ENCODE data around the gene STXBP3. TPM values are rescaled to one million over a fixed set of nuclear protein-coding genes. Genes with fewer than 3 reads are reported as not detected.

The STXBP3 gene
- total and polyA plus RNA-seq, 5 donors = 25.5 to 32.4 (median 28.8) TPM

- no peak for ATAC-seq
- Histone ChIP-seq H3K27ac (ENCODE audit: low read length) (no peak overlapping the region), H3K4me1 (ENCODE audit: control insufficient read depth, insufficient read depth, low read length) (peaks cover 11% of the 10 kb centered on the region), H3K4me3 (ENCODE audit: low read length) (no peak overlapping the region), H3K27me3 (ENCODE audit: control insufficient read depth, insufficient read depth) (no peaks in the 10 kb centered on the region), H3K9me3 (ENCODE audit: control insufficient read depth, low read length) (no peaks in the 10 kb centered on the region)
- no peak for DNase-seq
- intact Hi-C loops (cut with DNase I) = loop anchor here (2.0 to 5.0 kb wide), 3 partner anchors 56 to 73 kb away; no protein-coding TSS in a partner anchor
- WGBS = 83% methylated on average over 3 of the region's 3 CpGs
Measured at GRCh38 chr1:108826081-108826635, 79.7 kb downstream of the STXBP3 start.

GRCh38 chr1:108828074-108828961 is 81.8 kb downstream of the STXBP3 start:
- H3K4me3 ChIP-seq (ENCODE audit: low read length) = no peak overlapping the region
- peaks cover 11% of the 10 kb centered on the region for H3K4me1 ChIP-seq (ENCODE audit: control insufficient read depth, insufficient read depth, low read length)
- intact Hi-C loops (cut with DNase I) = loop anchor here in 3 of 4 donors (2.0 to 5.0 kb wide), 3 partner anchors 54 to 69 kb away; no protein-coding TSS in a partner anchor
- ATAC-seq = peak; percentile 81 to 91
- peak overlapping the region; percentile 49 for H3K27ac ChIP-seq (ENCODE audit: low read length)
- DNase-seq = peak; percentile 75 to 89 (median 84)
- no peaks in the 10 kb centered on the region for H3K27me3 ChIP-seq (ENCODE audit: control insufficient read depth, insufficient read depth)
- whole genome bisulfite sequencing = 21% methylated on average over 12 of the region's 12 CpGs
- H3K9me3 ChIP-seq (ENCODE audit: control insufficient read depth, low read length) = no peaks in the 10 kb centered on the region

GRCh38 chr1:108829498-108829916 is 83.0 kb downstream of the STXBP3 start:
- no peaks in the 10 kb centered on the region for H3K27me3 ChIP-seq (ENCODE audit: control insufficient read depth, insufficient read depth)
- H3K9me3 ChIP-seq (ENCODE audit: control insufficient read depth, low read length) = no peaks in the 10 kb centered on the region
- ATAC-seq = peak in 1 of 2 donors; percentile 40
- H3K27ac ChIP-seq (ENCODE audit: low read length) = no peak overlapping the region
- no peak overlapping the region for H3K4me3 ChIP-seq (ENCODE audit: low read length)
- intact Hi-C loops (cut with DNase I) = loop anchor here in 3 of 4 donors (2.0 to 5.0 kb wide), 3 partner anchors 53 to 68 kb away; no protein-coding TSS in a partner anchor
- peaks cover 11% of the 10 kb centered on the region for H3K4me1 ChIP-seq (ENCODE audit: control insufficient read depth, insufficient read depth, low read length)
- peak in 1 of 3 donors; percentile 52 for DNase-seq
- 68% methylated on average over 6 of the region's 6 CpGs for WGBS

- Histone ChIP-seq H3K27ac (ENCODE audit: low read length) (peak overlapping the region; percentile 13), H3K4me3 (ENCODE audit: low read length) (no peak overlapping the region), H3K4me1 (ENCODE audit: control insufficient read depth, insufficient read depth, low read length) (peaks cover 11% of the 10 kb centered on the region), H3K9me3 (ENCODE audit: control insufficient read depth, low read length) (no peaks in the 10 kb centered on the region), H3K27me3 (ENCODE audit: control insufficient read depth, insufficient read depth) (no peaks in the 10 kb centered on the region)
- peak; percentile 78 to 86 (median 85) for DNase-seq
- WGBS = 45% methylated on average over 20 of the region's 20 CpGs
- intact Hi-C loops (cut with DNase I) = loop anchor here in 1 of 4 donors (5.0 kb wide), 1 partner anchor 47 kb away; the partner anchor contains the start of gene GPSM2
- peak; percentile 75 to 90 for ATAC-seq
Measured at GRCh38 chr1:108830119-108831008, 83.9 kb downstream of the STXBP3 start.

- Histone ChIP-seq H3K4me1 (ENCODE audit: control insufficient read depth, insufficient read depth, low read length) (peaks cover 11% of the 10 kb centered on the region), H3K4me3 (ENCODE audit: low read length) (no peak overlapping the region), H3K9me3 (ENCODE audit: control insufficient read depth, low read length) (no peaks in the 10 kb centered on the region), H3K27me3 (ENCODE audit: control insufficient read depth, insufficient read depth) (no peaks in the 10 kb centered on the region), H3K27ac (ENCODE audit: low read length) (no peak overlapping the region)
- ATAC-seq (peak in 1 of 2 donors; percentile 37), DNase-seq (no peak)
- intact Hi-C loops (cut with DNase I) = loop anchor here in 1 of 4 donors (5.0 kb wide), 1 partner anchor 46 kb away; the partner anchor contains the start of gene GPSM2
- 35% methylated on average over 2 of the region's 2 CpGs for WGBS
Measured at GRCh38 chr1:108831225-108831624, 84.8 kb downstream of the STXBP3 start.

- no peak for ATAC-seq
- H3K4me1 ChIP-seq (ENCODE audit: control insufficient read depth, insufficient read depth, low read length) = peaks cover 11% of the 10 kb centered on the region
- H3K27me3 ChIP-seq (ENCODE audit: control insufficient read depth, insufficient read depth) = no peaks in the 10 kb centered on the region
- intact Hi-C loops (cut with DNase I) = loop anchor here in 1 of 4 donors (5.0 kb wide), 1 partner anchor 44 kb away; the partner anchor contains the start of gene GPSM2
- DNase-seq = no peak
- 96% methylated on average over 2 of the region's 2 CpGs for WGBS
- no peak overlapping the region for H3K4me3 ChIP-seq (ENCODE audit: low read length)
- H3K27ac ChIP-seq (ENCODE audit: low read length) = no peak overlapping the region
- no peaks in the 10 kb centered on the region for H3K9me3 ChIP-seq (ENCODE audit: control insufficient read depth, low read length)
Measured at GRCh38 chr1:108832929-108833328, 86.5 kb downstream of the STXBP3 start.

- ATAC-seq = peak; percentile 28 to 77
- DNase-seq = no peak
- Histone ChIP-seq H3K4me3 (ENCODE audit: low read length) (no peak overlapping the region), H3K9me3 (ENCODE audit: control insufficient read depth, low read length) (no peaks in the 10 kb centered on the region), H3K27ac (ENCODE audit: low read length) (no peak overlapping the region), H3K27me3 (ENCODE audit: control insufficient read depth, insufficient read depth) (no peaks in the 10 kb centered on the region), H3K4me1 (ENCODE audit: control insufficient read depth, insufficient read depth, low read length) (peaks cover 2% of the 10 kb centered on the region)
- intact Hi-C loops (cut with DNase I) = no loop called here
- 16% methylated on average over 1 of the region's 1 CpG for WGBS
Measured at GRCh38 chr1:108841703-108842102, 95.2 kb downstream of the STXBP3 start.

- 84% methylated on average over 3 of the region's 3 CpGs for WGBS
Measured at GRCh38 chr1:108842525-108843181, 96.2 kb downstream of the STXBP3 start.

GRCh38 chr1:108843390-108844137 is 97.1 kb downstream of the STXBP3 start:
- Histone ChIP-seq H3K9me3 (ENCODE audit: control insufficient read depth, low read length) (no peaks in the 10 kb centered on the region), H3K4me3 (ENCODE audit: low read length) (no peak overlapping the region), H3K27ac (ENCODE audit: low read length) (no peak overlapping the region), H3K4me1 (ENCODE audit: control insufficient read depth, insufficient read depth, low read length) (peaks cover 2% of the 10 kb centered on the region), H3K27me3 (ENCODE audit: control insufficient read depth, insufficient read depth) (no peaks in the 10 kb centered on the region)
- ATAC-seq (no peak), DNase-seq (no peak)
- 78% methylated on average over 3 of the region's 3 CpGs for WGBS
- intact Hi-C loops (cut with DNase I) = no loop called here

More at GRCh38 chr1:108842525-108843181, 96.2 kb downstream of the STXBP3 start:
- intact Hi-C loops (cut with DNase I) = no loop called here
- Histone ChIP-seq H3K4me1 (ENCODE audit: control insufficient read depth, insufficient read depth, low read length) (peaks cover 2% of the 10 kb centered on the region), H3K9me3 (ENCODE audit: control insufficient read depth, low read length) (no peaks in the 10 kb centered on the region), H3K27ac (ENCODE audit: low read length) (no peak overlapping the region), H3K27me3 (ENCODE audit: control insufficient read depth, insufficient read depth) (no peaks in the 10 kb centered on the region), H3K4me3 (ENCODE audit: low read length) (no peak overlapping the region)
- DNase-seq = no peak
- no peak for ATAC-seq

Measured in right cardiac atrium (tissue), 5 donors.